Endometrium (tissue), 2 donors: ENCODE results near the gene RAB37.

Source experiments
- FAIRE-seq: peaks from 2 replicates; lab custom pipeline; 2012; peaks lifted over from hg19 to GRCh38; lab: Jason Lieb, UNC
- donor health status: control.
- donor health status: control.

Gene RAB37

DNA sequence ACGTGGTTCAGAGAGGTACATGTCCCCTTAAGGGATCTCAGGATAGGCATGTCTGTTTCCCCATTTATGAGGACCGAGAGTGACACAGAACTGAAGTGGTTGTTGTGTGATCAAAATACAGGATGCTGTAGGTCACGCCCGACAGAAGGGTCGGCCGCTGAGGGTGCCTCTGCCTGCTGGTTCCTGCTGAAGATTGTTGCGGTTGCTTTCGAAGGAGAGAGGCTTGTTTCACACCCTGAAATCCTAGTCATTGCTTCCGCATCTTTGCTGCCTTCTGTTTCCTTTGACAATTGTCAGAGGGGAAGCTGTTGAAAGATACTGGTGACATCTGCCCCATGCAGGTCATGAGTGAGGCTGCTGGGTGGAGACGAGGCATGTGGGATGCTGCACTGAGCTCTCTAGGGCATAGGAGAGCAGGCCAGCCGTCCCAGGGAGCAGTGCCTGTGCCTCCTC is 42.9 kb downstream of the RAB37 start:
- no peak for FAIRE-seq

DNA sequence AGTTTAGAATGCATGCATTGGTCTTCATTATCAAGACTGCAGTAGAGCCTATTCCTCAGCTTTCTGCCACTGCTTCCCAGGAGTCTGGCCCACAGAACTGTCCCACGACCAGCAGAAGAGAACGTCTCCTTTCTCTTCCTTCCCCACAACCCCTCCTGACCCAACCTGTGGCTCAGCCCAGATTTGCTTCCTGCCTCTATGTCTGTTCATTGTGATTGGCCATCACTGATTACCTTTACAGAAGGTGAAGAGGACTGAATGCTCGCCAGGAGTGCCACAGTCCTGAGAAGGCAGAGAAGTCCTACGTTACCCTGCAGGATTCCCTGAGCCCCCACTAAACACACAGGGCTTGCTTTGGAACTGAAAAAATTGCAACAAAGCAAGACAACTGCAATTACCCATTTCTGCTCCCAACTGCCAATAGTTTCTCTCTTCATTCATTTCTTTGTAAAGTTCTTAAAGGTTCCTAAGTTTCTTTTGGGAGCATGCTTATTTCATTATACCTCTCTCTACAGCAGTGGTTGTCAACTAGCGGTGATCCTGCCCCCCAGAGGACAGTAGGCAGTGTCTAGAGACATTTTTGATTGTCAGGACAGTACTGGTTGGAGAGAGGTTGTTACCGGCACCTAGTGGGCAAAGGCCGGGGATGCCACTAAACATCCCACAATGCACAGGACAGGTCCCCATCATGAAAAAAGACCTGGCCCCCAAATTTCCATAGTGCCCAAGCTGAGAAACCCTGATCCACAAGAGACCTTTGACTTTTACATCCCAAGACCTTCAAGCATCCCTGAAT is 43.6 kb downstream of the RAB37 start:
- FAIRE-seq, result no peak

DNA sequence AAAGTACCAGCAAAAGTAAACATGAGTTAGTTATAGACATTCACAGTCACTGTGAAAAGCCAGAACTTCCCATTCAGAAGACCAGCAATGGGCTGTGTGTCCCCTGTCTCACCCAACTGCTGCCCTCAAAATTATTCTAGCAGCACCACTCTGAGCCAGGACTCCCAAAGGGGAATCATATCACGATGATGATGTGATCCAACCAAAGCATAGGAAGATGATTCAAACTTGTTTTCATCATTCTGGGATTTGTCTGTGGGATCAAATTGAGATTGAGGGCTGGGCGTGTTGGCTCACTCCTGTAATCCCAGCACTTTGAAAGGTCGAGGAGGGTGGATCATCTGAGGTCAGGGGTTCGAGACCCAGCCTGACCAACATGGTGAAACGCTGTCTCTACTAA is 45.5 kb downstream of the RAB37 start:
- FAIRE-seq, result no peak

DNA sequence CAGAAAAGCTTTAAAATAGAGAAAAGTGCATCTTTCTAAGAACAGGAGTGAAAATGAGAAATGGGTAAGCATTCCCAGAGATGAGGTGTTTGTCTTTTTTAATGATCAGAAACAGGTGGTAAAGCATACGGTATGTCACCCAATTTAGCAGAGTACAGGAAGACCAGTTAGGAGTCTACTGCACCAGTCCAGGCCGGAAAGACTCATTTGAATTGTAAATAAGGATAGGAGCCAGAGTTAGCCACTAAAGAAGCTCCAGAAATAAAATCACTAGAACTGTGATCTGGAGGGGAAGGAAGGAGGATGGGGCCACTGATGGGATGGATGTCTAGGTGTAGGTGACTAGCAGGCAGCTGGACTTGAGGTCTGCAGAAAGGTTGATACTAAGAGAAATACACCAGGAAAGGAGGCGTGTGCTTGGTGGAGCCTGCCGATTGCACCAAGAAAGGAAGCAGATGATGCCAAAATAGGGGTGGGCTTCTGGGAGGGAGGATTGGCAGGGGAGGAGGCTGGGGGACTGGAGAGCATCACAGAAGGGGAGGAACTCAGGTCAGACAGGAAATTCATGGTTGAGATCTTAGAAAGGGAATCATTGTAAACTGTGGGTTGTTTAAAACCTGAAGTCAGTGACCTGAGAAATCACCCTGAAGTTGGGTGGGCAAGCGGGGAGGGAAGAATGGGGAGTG is 47.2 kb downstream of the RAB37 start:
- no peak for FAIRE-seq

DNA sequence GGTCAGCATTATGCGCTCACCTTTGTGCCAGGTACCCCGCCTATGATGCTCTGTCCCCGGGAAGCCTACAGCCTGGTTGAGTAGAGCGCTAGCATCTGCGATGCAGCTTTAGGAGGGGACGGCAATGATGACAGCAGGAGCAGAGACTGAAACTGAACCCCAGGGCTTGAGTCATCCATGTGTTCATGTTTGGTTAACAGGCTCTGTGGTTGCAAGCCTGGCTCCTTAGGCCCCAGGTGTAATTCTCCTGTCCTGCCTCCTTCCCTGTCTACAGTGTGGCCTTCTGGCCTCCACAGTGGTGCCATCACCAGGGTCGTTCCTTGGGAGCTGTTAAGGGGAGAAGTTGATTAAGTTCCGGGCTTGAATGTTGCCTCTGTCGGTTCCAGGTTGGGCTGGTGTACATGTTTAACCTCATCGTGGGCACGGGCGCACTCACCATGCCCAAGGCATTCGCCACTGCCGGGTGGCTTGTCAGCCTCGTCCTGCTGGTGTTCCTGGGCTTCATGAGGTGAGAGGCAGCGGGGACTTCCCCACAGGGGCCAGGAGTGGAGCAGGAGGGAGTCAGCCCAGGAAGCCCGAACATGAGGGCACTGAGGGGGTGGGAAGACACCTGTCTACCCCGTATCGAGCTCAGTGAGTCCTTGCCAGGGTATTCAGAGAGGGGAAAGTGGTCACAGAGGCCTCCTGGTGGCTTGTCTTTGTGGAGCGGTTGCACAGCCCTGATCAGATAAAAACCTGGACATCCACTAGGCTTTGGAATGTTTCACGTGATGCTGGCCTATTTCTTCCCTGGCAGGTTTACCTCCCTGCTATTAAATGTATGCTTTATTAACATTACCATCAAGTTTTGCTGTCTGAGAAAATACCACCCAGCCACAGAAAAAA is 48.3 kb downstream of the RAB37 start:
- FAIRE-seq, result no peak

DNA sequence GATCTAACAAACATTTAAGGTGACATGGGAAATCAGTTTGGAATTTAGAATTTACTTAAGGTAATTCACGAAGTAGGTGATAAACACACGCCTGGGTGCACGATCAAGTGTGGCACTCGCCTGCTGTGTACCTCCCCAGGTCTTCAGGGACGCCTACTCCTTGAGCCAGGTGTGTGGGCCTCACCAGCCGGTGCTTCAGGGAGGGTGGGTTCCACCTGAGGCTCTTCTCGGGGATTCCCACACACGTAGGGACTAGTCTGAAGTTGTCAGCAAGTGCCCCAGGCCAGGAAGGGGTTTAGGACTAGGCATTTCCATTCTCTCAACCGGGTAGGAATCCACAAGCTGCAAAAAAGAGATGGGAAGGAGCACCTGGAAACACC is 48.9 kb downstream of the RAB37 start:
- no peak for FAIRE-seq

DNA sequence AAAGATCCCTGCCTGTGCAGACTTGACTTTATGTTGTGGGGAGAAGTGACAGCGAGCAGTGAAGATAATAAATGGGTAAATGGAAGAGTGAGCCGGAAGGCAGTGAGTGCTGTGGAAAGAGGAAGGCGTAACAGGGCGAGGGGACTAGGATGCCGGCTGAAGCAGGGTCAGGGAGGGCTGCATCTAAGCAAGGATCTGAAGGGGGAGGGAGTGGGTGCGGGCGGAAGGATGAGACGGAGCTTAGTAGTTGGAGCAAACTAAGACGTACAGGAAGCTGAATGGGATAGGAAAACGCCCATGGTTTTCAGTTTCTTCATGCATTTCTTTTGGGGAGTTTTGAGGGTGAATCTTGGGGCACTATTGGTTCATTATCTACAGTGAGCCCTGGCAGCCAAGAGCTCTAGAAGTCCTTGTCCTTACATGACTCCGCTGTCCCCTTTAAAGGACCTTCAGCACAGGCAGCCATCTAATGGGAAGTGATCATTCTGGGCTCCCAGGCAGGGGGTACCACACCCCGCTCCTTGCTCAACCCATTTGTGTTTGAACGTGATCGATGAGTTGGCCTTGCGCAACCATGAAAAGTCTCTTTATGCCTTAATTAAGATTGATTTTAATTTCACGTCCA is 49.5 kb downstream of the RAB37 start:
- no peak for FAIRE-seq

DNA sequence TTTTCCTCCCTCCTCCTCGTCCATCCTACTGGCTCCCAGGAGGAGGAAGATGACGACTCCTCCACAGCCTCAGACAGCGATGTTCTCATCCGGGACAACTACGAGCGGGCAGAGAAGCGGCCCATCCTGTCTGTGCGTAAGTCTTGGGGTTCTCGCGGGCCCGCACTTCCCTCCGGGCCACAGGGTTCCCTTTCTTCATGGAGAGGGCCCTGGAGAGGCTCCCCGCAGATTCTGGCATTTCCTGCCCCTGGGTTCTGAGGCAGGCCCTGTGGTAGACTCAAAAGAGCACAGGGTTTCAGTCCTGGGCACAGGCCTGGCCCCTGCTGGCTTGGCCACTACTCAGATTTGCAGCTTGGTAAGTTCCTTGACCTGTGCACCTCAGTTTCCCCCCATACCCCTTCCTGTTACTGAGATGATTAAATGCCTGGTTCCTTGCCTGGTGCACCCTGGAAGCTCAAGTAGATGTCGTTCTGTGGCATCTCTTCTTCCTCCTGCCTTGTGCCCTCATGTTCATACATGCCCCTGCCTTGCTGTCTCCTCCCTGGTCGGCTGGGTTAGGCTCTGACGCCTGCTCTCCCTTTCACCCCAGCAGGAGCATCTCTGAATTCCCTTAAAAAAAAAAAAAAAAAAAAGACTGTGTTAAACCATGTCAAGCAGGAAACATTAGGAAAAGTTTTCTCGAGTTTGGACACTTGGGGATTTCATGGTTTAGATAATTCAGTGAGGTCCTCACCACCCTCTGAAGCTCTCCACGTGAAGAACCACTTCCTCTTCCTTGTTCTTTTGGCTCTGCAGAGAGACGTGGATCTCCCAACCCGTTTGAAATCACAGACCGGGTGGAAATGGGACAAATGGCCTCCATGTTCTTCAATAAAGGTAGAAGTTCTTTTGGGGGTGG is 53.4 kb downstream of the RAB37 start:
- no peak for FAIRE-seq

DNA sequence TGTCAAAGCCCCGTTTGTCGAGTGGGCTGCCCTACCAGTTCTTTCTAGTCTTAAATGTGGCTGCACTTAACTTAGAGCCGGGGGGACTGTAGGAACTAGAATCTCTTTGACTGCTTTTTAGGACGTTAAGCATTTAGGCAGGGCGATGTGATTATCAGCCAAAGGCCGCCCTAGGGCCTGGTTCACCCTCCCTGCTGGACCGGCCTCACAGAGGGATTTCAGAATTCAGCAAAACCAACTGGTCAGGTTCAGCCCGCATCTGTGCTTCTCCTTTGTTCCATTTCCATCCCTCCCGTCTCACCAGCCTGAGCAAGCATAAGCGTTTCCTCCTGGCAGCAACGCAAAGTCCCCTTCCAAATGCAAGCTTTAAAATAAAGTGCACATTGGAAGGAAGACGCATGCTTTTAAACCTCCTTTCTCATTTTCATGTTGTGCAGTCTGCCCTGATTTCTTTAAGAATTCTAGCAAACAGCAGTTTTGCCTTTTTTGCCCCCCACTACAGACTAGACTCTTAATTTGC is 55.6 kb downstream of the RAB37 start:
- no peak for FAIRE-seq

DNA sequence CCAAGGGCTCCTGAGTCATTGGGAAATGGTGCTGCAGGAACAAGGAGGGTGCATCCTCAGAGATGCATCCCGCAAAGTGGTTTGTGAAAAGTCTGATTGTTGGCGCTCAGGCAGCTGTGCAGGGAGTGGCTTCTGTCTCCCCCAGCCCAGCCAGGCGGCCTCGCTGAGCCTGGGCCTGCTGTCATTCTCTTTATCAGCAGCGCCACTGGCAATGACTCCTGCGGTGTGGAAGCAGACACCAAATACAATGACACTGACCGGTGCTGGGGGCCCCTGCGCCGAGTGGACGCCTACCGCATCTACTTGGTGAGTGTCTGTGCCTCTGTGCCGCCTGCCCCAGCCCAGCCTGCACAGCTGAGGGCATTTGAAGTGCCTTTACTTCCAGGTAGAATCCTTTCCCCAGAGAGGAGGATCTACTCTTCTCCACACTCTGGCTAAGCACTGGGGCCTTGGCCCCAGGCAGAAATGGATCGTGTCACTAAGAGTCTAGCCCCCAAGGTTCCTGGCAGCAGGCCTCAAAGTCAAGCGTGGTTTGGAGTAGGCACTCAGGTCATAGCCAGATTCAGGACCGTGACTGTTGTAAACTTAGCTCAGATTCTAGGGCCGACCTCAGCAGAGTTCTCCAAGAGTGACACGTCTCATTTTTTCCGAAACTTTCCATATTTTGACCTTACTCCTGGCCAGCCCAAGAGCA is 58.4 kb downstream of the RAB37 start:
- FAIRE-seq, result no peak

DNA sequence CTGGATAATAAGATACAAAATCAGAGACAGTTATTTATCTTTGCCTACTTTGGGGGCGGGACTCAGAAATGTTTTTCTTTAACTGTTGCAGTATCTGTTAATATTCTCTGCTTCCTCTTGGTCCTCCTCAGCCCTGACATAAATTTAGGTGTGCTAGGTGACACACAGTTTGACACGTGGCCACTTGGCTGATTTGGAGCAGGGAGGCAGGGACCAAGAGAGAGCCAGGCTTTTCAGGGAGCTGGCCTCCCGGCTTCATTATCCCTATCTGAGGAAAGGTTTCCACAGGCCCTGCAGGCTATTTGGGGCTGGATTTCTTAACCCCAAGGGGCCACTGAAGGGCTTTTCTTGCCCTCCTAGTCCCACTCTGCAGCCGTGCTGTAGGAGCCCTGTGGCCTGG is 59.2 kb downstream of the RAB37 start:
- FAIRE-seq, result no peak

DNA sequence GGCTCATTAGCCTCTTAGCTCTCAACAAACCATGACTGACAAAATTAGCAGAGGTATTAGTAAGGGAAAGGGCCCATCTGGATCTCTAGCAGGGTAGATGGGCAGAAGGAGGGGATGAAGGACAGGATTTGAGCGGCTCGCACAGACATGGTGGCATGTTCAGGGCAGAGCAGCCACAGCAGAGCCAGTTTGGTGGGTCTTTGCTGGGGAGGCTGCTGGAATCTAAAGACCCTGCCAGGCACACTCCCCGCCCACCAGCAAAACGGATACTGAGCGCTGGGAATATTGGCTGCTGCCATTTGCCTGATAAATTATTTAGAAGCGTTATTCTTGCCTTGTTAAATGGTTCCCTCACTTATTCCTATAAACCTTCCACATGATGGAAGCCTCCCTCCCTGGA is 59.8 kb downstream of the RAB37 start:
- no peak for FAIRE-seq
